ENCODE data around the gene CTRB2. TPM values are rescaled to one million over a fixed set of nuclear protein-coding genes. Genes with fewer than 3 reads are reported as not detected.
A peak's percentile ranks its signal among the peaks of the same experiment; 100 is the strongest.
"Not testable (repeated sequence)": the region's sequence is repeated elsewhere in the genome, so short reads cannot be mapped to it uniquely, and the experiment has no call there.

CTRB2 gene
- total RNA-seq, 1 donor from 2014 or later = not detected

DNA sequence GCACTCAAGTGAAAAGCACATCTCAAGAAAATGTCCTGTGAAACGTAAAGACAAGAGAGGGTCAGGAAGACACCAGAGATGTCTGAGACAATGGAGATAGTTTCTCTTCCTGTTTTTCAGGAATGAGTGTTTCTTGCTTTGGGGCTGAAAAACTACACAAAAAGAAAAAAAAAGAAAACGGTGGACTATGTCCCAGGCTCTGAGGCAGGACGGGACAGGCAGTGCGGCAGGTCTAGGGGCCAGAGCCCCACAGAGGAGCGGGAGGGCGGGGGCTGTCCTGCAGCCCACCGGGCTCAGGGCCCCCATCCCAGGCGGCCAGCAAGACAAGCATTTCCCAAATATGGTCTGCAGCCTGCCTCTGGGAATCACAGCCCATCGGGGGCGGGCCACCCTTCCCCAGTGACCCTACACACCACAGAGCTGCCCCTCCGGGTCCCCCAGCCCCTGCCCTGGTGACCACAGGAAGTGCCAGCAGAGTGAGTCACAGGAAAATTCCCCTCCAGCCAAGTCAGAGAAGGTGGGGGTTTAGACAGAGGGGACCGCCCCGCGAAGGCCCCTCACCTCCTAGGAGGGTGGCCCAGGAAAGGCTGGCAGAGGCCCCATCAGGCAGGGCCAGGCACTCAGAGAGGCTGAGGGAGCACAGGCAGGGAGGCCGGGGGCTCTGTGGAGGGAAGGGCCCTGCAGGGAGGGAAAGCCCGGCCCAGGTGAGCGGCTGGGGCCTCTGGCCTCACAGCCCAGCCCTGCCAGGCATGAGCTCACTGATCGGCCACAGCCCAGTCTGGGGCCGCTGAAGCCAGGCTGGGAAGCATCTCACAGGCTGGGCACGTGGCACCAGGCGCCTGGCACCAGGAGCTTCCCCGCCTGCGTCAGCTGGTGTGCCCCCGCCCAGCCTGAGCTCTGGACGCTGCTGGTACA is 38.1 kb upstream of the CTRB2 start:
- H3K27me3 Mint-ChIP-seq = peaks cover 51% of the 10 kb centered on the region
- no peaks in the 10 kb centered on the region for H3K36me3 Mint-ChIP-seq (ENCODE audit: low read depth)
- H3K27ac Mint-ChIP-seq = no peak overlapping the region
- no peak for ATAC-seq (ENCODE audit: low read depth)
- peaks cover 12% of the 10 kb centered on the region for H3K4me1 Mint-ChIP-seq
- no peak overlapping the region for H3K4me3 Mint-ChIP-seq
- TF ChIP-seq, protein P1, sequence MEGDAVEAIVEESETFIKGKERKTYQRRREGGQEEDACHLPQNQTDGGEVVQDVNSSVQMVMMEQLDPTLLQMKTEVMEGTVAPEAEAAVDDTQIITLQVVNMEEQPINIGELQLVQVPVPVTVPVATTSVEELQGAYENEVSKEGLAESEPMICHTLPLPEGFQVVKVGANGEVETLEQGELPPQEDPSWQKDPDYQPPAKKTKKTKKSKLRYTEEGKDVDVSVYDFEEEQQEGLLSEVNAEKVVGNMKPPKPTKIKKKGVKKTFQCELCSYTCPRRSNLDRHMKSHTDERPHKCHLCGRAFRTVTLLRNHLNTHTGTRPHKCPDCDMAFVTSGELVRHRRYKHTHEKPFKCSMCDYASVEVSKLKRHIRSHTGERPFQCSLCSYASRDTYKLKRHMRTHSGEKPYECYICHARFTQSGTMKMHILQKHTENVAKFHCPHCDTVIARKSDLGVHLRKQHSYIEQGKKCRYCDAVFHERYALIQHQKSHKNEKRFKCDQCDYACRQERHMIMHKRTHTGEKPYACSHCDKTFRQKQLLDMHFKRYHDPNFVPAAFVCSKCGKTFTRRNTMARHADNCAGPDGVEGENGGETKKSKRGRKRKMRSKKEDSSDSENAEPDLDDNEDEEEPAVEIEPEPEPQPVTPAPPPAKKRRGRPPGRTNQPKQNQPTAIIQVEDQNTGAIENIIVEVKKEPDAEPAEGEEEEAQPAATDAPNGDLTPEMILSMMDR (IDR thresholded peaks at IDR 0.05) = no peak
- POLR2A ChIA-PET = no interaction called here
- no peaks in the 10 kb centered on the region for H3K9me3 Mint-ChIP-seq
- no peak for DNase-seq
- intact Hi-C loops (cut with micrococcal nuclease) = no loop called here
- CTCF ChIA-PET = no interaction called here

DNA sequence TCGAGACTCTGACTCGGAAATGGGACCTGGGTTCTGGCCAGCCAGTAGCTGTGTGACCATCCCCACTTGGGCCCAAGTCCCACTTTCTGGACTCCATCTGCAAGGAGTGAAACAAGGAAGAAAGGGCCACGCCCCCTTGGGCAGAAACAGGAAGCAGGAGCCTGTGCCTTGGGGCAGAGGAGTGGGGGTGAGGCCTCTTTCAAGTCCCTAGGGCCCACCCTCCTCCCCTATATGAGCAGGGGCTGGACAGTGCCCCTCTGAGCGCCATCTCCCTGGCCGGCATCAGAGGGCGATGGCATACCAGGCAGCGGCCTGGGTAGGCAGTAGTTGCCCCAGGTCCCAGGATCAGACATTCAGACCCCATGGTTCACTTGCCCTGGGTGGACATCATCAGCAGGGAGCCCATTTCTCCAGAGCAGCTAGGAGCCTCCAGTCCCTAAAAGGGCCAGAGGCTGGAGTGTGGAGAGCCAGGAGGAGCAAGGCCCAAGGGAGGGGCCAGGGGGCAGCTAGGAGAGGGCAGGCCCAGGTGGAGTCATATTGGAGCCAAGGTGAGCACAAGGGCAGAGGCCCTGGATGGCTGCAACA is 37.4 kb upstream of the CTRB2 start:
- Mint-ChIP-seq H3K27me3 (peaks cover 52% of the 10 kb centered on the region), H3K4me3 (no peak overlapping the region), H3K4me1 (peaks cover 10% of the 10 kb centered on the region), H3K9me3 (no peaks in the 10 kb centered on the region), H3K27ac (no peak overlapping the region), H3K36me3 (ENCODE audit: low read depth) (no peaks in the 10 kb centered on the region)
- DNase-seq (no peak), ATAC-seq (ENCODE audit: low read depth) (no peak)
- TF ChIP-seq, protein P1 (IDR thresholded peaks at IDR 0.05) = no peak
- intact Hi-C loops (cut with micrococcal nuclease) = no loop called here
- ChIA-PET POLR2A (no interaction called here), CTCF (no interaction called here)

DNA sequence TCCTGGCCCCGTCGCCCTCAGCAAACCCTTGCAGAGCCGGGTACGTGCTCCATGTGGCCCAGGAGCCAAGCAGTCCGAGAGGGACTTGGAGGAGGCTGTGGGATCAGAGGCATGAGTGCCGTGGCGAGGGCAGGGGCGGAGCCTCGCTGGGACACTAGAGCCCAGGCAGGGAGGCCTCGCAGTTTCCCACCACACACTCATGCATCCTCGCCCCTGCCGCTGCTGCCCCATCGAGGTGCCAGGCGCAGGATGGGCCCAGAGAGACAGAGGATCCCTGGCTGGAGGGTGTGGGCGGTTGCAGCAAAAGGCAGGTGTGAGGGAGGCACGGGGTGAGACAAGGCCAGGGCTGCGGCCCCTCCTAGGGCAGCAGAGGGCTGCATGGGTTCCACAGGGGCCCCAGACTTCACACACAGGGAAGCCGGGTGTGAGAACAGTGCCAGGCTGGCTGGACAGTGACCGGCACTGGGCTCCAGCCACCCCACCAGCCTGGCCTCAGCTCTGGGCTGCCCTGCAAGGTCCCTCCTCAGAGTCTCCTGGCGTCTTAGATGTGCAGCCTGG is 36.8 kb upstream of the CTRB2 start:
- Mint-ChIP-seq H3K4me1 (peaks cover 10% of the 10 kb centered on the region), H3K27me3 (peaks cover 55% of the 10 kb centered on the region), H3K36me3 (ENCODE audit: low read depth) (no peaks in the 10 kb centered on the region), H3K9me3 (no peaks in the 10 kb centered on the region), H3K27ac (no peak overlapping the region), H3K4me3 (no peak overlapping the region)
- TF ChIP-seq, protein P1 (IDR thresholded peaks at IDR 0.05) = no peak
- intact Hi-C loops (cut with micrococcal nuclease) = no loop called here
- ATAC-seq (ENCODE audit: low read depth) (no peak), DNase-seq (no peak)
- ChIA-PET CTCF (no interaction called here), POLR2A (no interaction called here)

DNA sequence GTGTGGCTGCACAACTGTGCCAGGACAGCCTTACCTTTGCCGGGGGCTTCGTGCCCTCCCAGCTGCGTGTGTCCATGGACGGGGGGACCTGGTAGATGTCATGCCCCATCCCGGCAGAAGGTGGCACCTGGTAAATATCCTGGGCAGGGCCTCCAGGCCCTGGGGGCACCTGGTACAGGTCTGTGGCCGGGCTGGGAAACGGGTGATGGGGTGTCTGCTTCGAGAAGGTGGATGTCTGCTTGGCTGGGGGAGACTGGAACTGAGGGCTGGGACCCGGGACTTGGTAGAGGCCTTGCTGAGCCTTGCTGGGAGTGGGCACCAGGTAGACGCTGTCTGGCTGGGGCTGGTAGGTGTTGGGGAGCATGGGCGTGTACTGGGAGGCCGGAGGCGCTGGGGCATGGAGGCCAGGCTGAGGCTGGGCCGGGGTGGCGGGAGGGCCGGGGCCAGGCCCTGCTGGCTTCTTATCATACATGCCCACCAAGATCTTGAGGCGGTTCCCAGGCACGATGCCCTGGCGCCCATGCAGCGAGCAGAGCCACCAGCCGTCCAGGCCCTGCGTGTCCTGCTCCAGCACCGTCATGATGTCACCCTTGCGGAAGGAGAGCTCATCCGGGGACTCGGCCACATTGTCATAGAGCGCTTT is 35.6 kb upstream of the CTRB2 start:
- H3K4me1 Mint-ChIP-seq; ATAC-seq (ENCODE audit: low read depth); H3K36me3 Mint-ChIP-seq (ENCODE audit: low read depth); DNase-seq; H3K4me3 Mint-ChIP-seq; H3K9me3 Mint-ChIP-seq; intact Hi-C loops (cut with micrococcal nuclease): not testable (repeated sequence)
- H3K27ac Mint-ChIP-seq = peak overlapping the region; percentile 30
- POLR2A ChIA-PET = interaction anchor here (0.6 kb wide), 1 partner anchor 26 kb away, joined by 4 read pairs; no protein-coding TSS in a partner anchor
- H3K27me3 Mint-ChIP-seq = peaks cover 46% of the 10 kb centered on the region
- CTCF ChIA-PET = interaction anchor here (0.7 kb wide), 1 partner anchor 152 kb away, joined by 3 read pairs; no protein-coding TSS in a partner anchor

DNA sequence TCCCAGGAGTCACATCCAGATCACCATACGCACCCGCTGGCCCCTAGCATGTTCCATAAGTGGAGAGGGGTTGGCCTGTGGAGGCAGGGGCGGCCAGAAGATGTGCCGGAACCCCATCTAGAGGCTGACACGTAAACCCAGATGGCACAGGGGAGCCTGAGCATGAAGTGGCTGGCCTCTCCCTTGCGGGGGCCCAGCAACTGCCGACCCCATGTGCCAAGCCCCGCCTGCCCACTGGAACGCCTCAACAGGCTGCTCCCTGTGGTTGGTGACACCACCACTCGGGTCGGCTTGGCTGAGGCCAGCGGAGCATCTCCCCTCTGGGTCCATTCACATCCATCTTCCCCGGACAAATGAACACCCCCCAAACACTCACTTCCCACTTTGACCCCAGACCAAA is 35.0 kb upstream of the CTRB2 start:
- no peak overlapping the region for H3K4me3 Mint-ChIP-seq
- CTCF ChIA-PET = no interaction called here
- POLR2A ChIA-PET = no interaction called here
- intact Hi-C loops (cut with micrococcal nuclease) = no loop called here
- H3K27ac Mint-ChIP-seq = no peak overlapping the region
- no peaks in the 10 kb centered on the region for H3K36me3 Mint-ChIP-seq (ENCODE audit: low read depth)
- H3K4me1 Mint-ChIP-seq = peaks cover 10% of the 10 kb centered on the region
- TF ChIP-seq, protein P1 (IDR thresholded peaks at IDR 0.05) = no peak
- ATAC-seq (ENCODE audit: low read depth) = no peak
- peaks cover 46% of the 10 kb centered on the region for H3K27me3 Mint-ChIP-seq
- no peaks in the 10 kb centered on the region for H3K9me3 Mint-ChIP-seq
- DNase-seq = no peak

All from activated B cell treated with CpG ODN at 0.5 μM for 24 hours (primary cell).